GM19468 (cell line): ENCODE measurements around the gene NXNL2.

ENCODE experiments used
- ATAC-seq: cut with Tn5 transposase; IDR thresholded peaks from one replicate; pipeline ENCODE4 v1.9.1; 2021; ENCODE audit warnings: mild to moderate bottlenecking, moderate library complexity, moderate number of reproducible peaks; ENCODE audit not compliant: unreplicated experiment; ENCODE audit errors: extremely low read depth

NXNL2 gene

GRCh38 chr9:88577256-88578120, 42.5 kb downstream of the NXNL2 start:
- ATAC-seq = no peak

DNA sequence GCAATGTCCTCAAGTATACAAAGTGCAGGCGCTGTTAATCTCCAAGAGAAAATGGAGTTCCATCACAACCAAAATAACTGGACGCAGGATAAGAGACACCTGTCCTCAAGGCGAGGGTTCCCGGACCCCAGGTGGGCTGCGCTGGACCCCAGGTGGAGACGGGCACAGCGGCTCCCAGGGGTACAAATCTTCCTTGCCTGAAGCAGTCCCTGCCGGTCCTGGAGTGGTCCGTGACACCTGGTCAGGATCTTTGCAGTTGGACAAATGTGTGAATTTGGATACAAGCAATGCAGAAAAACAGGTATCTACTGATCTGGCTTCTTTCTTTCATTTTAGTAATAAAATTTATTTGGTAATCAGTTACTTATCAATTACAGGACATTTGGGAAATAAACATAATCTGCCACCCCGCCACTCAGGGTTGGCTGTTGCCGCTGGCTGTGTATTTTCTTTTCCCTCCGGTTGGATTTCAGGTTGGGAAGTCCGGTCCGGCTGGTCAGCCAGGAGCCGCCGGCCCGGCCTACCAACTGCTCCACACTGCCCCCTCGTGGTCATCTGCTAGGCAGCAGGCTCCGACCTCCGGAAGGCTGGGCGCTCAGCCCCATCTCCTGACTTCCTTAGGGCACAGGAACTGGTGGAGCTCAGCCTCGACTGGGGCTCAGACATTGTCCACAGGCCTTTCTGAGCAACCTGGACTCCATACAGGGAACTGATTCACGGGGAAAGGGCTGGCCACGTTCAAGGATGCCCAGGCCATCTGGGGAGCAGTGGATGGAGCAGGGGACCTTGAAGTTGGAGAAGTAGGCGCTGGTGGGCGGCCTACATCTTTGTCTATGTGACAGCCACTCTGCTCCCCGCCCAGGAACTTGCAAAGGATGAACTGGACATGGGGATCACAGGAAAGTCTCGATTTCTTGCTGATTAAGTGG, 43.4 kb downstream of the NXNL2 start:
- ATAC-seq = peak; percentile 63

- no peak for ATAC-seq
These were observed 44.2 kb downstream of the NXNL2 start for GRCh38 chr9:88579050-88579715.

GRCh38 chr9:88580961-88581360, 46.0 kb downstream of the NXNL2 start:
- ATAC-seq = no peak

DNA sequence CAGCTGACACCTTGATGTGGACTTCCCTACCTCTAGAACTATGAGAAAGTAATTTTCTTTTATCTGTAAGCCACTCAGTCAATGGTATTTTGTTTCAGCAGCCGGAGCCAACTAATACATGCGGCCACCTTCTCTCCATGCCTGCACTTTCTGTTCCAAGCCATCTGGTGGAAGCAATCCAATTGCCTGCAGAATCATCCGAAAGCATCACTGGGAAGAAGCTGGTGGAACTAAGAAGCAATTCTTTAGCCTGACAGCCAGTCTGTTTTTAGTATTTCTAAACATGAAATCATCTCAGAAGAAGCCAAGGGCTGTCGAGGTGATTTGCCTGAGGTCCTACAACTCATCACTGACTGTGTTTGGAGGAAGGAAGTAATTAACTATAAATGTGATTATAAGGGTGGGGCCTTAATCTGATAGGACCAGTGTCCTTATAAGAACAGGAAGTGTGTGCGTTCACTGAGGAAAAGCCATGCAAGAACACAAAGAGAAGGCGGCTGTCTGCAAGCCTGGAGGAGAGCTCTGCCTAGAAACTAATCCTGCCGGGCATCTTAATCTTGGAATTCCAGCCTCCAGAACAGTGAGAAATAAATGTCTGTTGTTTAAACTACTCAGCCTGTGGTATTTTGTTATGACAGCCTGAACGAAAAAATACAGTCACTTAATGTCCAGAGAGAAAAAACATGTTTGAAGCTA, 49.1 kb downstream of the NXNL2 start:
- no peak for ATAC-seq

DNA sequence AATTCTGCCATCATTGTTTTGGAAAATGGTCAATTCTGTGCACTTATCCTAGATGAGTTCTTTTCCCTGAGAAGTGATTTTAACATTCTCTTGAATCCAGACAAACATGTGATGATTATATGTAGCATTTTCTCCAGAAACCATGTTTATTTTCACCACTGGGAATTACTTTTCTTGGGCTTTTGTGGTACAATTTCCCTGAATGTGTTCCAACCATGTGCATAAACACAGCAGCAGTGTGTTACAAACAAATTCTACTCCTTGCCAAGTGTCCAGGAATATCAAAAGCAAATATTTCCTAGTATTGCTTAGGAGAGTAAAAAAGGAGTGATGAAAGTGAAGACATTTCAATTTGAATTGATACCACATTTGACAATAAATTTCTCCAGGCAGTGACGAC, 50.4 kb downstream of the NXNL2 start:
- ATAC-seq = no peak

DNA sequence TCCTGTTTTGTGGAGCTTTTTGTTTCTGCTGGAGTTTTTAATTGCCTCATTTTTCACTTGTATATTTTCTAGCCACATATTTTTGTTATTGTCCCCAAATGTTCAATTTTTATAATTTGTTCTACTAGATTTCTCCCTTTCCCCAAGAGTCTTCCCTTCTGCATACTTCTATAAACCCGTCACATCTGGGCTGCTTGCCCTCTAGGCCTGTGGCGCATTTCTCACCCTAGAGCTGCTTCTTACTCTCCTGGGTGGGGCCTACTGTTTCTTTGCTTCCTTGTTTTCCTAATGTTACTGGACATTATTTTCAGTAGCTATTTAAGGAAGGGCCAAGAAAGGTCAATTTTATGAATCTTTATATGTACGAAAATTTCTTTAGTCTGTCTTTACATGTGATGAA, 51.5 kb downstream of the NXNL2 start:
- no peak for ATAC-seq

GRCh38 chr9:88587182-88587581, 52.2 kb downstream of the NXNL2 start:
- ATAC-seq = no peak

DNA sequence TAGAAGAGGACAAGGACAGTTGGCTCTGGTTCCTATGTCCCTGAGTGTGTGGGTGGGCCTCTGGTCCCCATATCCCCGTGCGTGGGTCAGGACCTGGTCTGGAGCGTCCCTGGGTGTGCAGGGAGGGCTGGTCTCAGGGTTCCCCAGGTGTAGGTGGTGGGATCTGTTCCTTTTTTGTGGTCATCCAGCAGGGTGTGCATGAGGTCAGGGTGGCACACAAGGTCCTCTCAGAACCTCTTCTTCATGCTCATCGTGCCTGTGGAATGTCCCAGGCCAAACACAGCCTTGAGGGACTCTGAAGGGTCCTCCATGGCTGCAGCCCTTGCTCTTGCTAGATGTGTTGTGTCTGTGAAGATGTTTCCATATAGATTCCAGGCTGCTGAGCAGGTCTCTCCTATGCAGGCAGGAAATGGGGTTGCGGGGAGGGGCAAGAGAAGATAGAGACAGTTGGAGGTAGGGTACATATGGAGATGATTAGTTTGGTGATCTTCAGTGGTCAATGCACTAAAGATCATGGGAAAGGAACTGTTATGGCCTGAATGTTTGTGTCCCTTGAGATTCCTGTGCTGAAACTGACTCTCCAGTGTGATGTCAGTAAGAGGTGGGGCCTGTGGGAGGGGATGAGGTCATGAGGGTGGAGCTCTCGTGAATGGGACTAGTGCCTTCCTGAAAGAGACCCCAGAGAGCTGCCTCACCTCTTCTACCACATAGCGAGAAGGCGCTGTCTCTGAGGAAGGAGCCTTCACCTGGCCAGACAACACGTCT, 53.1 kb downstream of the NXNL2 start:
- ATAC-seq = no peak

DNA sequence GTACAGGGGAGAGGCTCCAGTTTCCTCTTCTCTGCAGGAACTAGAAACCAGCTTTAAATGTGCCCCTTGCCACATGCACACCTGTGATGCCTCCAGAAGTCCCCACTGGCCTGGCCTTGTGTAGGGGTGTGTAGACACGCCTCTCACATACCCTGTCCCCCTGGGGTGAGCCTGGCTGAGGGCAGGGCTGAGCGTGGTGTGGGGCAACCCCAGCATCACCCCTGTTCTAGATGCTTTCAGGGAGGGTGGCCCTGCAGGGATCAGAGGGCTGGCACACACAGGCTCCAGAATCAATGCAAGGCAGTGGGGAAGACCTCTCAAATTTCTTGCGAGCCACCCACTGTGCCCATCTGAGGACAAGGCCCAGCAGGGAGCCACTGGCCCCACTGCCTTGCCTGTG, 54.7 kb downstream of the NXNL2 start:
- no peak for ATAC-seq

DNA sequence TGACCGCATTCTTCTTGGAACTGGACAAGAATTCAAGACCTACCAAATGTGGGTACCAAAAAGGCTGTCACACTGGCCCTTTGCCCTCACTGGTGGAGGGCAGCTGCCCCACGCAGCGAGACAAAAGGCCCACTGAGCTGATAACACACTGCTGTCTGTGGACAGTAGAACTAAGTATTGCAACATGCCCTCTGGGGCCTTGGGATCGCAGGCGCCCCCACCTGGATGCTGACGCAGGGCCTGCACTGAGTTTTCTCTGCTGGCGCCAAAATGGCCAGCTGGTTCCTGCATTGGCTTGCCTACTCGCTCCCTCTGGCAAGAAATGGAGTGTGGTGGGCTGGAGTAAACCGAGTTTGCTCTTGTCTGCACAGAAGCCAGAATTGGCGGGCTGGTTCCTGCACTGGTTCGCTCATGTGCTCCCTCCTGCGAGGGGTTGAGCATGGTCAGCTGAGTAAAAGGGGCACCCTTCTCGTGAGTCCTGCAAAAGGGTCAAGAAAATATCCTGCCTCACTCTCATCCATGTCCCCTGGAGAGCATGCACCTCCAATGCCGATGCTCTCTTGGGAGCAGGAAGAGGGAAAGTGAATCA, 55.7 kb downstream of the NXNL2 start:
- ATAC-seq = no peak

DNA sequence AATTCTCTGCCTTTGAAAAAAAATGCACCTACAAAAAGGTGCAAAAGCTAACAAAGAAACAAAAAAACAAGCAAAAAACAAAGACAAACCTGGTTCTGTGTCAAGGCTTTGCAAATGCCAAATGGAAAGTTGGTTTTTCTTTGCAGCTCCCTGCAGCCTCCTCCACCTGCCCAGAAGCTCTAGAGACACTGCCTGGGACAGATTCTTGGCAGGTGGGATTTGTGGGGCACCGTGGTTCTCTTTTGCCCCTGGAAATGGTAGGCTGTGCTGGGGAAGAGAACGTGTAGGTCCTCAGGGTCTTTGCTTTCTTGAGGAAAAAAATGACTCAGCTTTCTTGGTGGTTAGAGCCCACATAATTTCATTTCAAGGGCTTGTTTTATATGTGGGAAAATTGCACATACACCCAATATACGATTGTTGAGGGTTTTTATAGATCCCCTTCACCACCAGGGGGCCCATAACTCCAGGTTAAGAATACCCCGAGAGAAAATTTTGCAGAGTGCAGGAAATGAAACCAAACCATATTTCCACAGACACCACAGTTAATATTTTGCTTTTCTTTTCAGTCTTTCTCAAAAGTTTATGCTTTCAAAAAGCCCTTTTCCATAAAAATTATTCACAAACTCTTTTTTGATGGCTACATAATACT, 58.7 kb downstream of the NXNL2 start:
- no peak for ATAC-seq
